Measurements from ENCODE around the gene MUC2. TPM values are rescaled to one million over a fixed set of nuclear protein-coding genes. Genes with fewer than 3 reads are reported as not detected.

Gene MUC2
- total and polyA plus RNA-seq, 9 of the 15 experiments (the other 6 are each of a cell fraction or from before 2014, with no cell fraction given), result under 0.01 to 0.18 TPM; not detected in 7

GRCh38 chr11:1030086-1030485 lies 44.6 kb upstream of the MUC2 start:
- no CpG with 5 or more reads among the region's 16 CpGs for WGBS (ENCODE audit: insufficient coverage, low coverage, missing lambda C conversion rate)
- intact Hi-C loops (cut with micrococcal nuclease), result no loop called here
- no peaks in the 10 kb centered on the region for H3K79me2 ChIP-seq (ENCODE audit: control insufficient read depth, insufficient read depth, low read length)
- H2AFZ ChIP-seq (ENCODE audit: low read depth, low read length), result no peak overlapping the region
- TF ChIP-seq ZNF24 (IDR thresholded peaks at IDR 0.05) (no peak), HCFC1 (IDR thresholded peaks at IDR 0.05; ENCODE audit: low read depth, low read length) (no peak), TCF7L2 (IDR thresholded peaks at IDR 0.05; ENCODE audit: low read depth, low read length) (no peak), MAX (CRISPR knock-in tag; IDR thresholded peaks at IDR 0.05) (no peak), THAP12 (CRISPR knock-in tag; IDR thresholded peaks at IDR 0.05) (no peak), GABPB1 (CRISPR knock-in tag; IDR thresholded peaks at IDR 0.05) (no peak), NCOA4 (IDR thresholded peaks at IDR 0.05; ENCODE audit: partially characterized antibody) (no peak), SAFB2 (IDR thresholded peaks at IDR 0.05; ENCODE audit: borderline replicate concordance, low read depth, low read length, severe bottlenecking) (no peak), U2AF2 (optimal IDR thresholded peaks at IDR 0.05; ENCODE audit: low read depth, low read length) (no peak), NCOA1 (IDR thresholded peaks at IDR 0.05; ENCODE audit: low read depth) (no peak), RAD21 (CRISPR knock-in tag; conservative IDR thresholded peaks at IDR 0.05 in 1 of 2, IDR thresholded peaks at IDR 0.05 in 1 of 2) (no peak), HDGF (IDR thresholded peaks at IDR 0.05) (no peak), MECOM (CRISPR knock-in tag; IDR thresholded peaks at IDR 0.05) (no peak), ZNF592 (IDR thresholded peaks at IDR 0.05) (no peak), POLR2H (tag; IDR thresholded peaks at IDR 0.05; ENCODE audit: low read depth) (no peak)
- no peak overlapping the region for H3K27ac ChIP-seq (ENCODE audit: extremely low read depth, low read depth, low read length)
- peaks cover 0 to 70% of the 10 kb centered on the region in 2 experiments; a peak in 2 of 5 replicates for H3K4me1 ChIP-seq (replicated peaks in 1 of 2; ENCODE audit: control insufficient read depth in 2 of 2, insufficient read depth in 2 of 2, low read length in 2 of 2)
- FAIRE-seq (no peak), DNase-seq (ENCODE audit: extremely low read depth in 1 of 4, low spot score in 3 of 4) (no peak), ATAC-seq (no peak)
- in situ Hi-C loops (cut with MboI), result no loop called here
- H3K4me3 ChIP-seq, result no peak overlapping the region
- no TSS peak for BruUV-seq (replicated peaks)
- H3K9ac ChIP-seq (ENCODE audit: insufficient read depth in 1 of 2, low read depth in 2 of 2, low read length in 2 of 2), result no peak overlapping the region
- H4K20me1 ChIP-seq (replicated peaks; ENCODE audit: control insufficient read depth, insufficient read depth, low read length), result no peaks in the 10 kb centered on the region; the same call in 1 of the 2 replicates
- CTCF ChIA-PET (ENCODE audit: low intra/inter-chr PET ratio), result no interaction called here
- no peaks in the 10 kb centered on the region for H3K9me1 ChIP-seq (ENCODE audit: control insufficient read depth, insufficient read depth, low read length)
- H3K36me3 ChIP-seq (ENCODE audit: control insufficient read depth, insufficient read depth, low read length), result no peaks in the 10 kb centered on the region
- no peak overlapping the region for H3K4me2 ChIP-seq (ENCODE audit: insufficient read depth, low read length)
- no peaks in the 10 kb centered on the region for H3K9me3 ChIP-seq (replicated peaks; ENCODE audit: control insufficient read depth, insufficient read depth, low read depth, low read length)
- peaks cover 0 to 55% of the 10 kb centered on the region in 2 experiments; a peak in 3 of 5 replicates for H3K27me3 ChIP-seq (ENCODE audit: control insufficient read depth in 2 of 2, insufficient read depth in 2 of 2, low read length in 2 of 2)
- POLR2A ChIA-PET, result interaction anchor here (0.5 to 0.7 kb wide), 2 partner anchors 8 to 911 kb away, joined by 3 to 5 read pairs; no protein-coding TSS in a partner anchor
